ENCODE measurements around the gene PIAS2.
"Not testable (repeated sequence)": the region's sequence is repeated elsewhere in the genome, so short reads cannot be mapped to it uniquely, and the experiment has no call there.

Gene PIAS2, protein sequence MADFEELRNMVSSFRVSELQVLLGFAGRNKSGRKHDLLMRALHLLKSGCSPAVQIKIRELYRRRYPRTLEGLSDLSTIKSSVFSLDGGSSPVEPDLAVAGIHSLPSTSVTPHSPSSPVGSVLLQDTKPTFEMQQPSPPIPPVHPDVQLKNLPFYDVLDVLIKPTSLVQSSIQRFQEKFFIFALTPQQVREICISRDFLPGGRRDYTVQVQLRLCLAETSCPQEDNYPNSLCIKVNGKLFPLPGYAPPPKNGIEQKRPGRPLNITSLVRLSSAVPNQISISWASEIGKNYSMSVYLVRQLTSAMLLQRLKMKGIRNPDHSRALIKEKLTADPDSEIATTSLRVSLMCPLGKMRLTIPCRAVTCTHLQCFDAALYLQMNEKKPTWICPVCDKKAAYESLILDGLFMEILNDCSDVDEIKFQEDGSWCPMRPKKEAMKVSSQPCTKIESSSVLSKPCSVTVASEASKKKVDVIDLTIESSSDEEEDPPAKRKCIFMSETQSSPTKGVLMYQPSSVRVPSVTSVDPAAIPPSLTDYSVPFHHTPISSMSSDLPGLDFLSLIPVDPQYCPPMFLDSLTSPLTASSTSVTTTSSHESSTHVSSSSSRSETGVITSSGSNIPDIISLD

DNA sequence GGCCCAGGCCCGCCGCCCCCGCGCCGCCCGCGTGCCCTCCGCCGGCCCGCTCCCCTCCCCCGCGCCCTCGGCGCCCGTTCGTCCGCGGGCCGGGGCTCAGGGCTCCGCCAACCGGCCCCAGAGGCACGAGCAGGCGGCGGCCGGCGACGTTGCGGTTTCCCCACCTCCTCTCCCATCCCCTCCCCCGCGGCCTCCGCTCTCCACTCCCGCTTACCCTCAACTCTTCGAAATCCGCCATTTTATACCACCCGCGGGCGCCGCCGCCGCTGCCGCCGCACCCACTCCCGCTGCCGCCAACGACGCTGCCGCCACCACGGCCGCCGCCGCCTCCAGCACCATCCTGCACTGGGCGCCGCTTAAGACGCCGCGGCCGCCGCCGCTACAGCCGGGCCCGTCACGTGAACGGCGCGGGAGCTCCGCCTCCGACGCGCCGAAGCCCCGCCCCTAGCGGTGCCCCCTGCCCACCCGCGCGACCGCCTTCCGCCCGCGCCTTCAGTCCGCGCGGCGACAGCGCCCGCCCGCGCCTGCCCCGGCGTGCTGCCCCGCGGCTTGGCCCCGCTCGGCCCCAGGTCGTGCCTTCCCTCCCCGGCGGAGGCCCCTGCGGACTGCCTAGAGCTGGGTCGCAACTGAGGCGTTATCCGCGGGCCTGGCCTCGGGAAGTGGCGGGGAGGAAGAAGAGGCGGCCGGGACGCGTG lies at the start of gene PIAS2, which contains the start of gene KATNAL2:
PIAS2 (minus strand) TSS at position 400 of the 695 bp plus-strand sequence; CDS start at position 238, 162 bp downstream.
KATNAL2 (plus strand) TSS at position 495 of the 695 bp plus-strand sequence. CDS start 29,271 bp downstream, outside the sequence.
- peak; percentile 36 to 37 for DNase-seq (ENCODE audit: low read depth in 2 of 2)

DNA sequence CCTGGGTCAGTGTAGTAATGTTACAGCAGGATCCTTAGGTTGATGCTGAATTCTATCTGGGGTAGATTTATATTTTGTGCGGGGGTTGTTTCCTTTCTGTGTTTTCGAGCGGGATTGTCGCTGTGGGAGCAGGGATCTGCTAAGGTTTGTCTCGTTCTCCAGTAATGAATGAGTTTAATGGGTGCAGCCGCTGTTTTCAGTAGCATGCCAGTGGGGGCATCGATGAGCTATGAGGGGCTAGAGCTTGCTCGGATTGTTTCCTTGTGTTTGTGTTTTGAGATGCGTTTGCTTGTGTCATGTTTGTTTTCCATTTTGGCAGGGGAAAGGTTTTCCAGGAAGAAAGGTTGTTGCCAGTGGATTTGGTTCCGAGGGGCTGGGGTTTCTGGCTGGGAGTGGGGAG lies 49.0 kb upstream of the PIAS2 start:
- not testable (repeated sequence) for DNase-seq (ENCODE audit: low read depth in 2 of 2)

DNA sequence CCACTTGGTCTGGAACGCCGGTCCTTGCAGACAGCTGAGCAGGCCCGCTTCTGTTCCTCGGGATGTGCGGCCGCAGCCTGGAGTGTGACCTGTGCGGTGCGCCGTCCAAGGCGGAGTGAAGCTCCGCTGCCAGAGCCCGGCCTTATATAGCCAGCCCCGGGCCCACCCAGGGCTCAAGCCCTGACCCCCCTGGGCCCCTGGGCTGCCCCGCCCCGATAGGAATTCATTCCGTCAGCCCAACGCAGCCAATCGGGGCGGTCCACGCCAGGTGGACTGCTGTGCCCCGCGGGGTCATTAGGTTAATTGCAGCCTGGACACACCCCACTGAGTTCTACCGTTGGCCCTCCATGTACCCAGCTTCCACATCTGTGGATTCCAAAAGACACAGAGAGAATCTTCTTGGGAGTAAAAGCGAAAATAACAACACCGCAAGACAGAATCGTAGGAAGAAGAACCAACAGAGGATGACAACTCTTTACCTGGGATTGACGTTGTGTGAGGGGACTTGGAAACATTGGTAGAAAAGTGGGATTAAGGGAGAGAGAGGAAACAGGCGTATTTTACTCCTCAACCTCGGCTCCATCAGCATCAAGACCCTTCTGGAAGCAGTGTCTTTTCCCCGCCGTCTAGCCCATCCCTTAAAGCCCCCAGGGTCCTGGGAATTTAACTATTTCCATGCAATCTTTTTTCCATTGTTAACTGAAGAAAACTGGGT lies 47.4 kb upstream of the PIAS2 start:
- DNase-seq (ENCODE audit: low read depth in 2 of 2): not testable (repeated sequence)

DNA sequence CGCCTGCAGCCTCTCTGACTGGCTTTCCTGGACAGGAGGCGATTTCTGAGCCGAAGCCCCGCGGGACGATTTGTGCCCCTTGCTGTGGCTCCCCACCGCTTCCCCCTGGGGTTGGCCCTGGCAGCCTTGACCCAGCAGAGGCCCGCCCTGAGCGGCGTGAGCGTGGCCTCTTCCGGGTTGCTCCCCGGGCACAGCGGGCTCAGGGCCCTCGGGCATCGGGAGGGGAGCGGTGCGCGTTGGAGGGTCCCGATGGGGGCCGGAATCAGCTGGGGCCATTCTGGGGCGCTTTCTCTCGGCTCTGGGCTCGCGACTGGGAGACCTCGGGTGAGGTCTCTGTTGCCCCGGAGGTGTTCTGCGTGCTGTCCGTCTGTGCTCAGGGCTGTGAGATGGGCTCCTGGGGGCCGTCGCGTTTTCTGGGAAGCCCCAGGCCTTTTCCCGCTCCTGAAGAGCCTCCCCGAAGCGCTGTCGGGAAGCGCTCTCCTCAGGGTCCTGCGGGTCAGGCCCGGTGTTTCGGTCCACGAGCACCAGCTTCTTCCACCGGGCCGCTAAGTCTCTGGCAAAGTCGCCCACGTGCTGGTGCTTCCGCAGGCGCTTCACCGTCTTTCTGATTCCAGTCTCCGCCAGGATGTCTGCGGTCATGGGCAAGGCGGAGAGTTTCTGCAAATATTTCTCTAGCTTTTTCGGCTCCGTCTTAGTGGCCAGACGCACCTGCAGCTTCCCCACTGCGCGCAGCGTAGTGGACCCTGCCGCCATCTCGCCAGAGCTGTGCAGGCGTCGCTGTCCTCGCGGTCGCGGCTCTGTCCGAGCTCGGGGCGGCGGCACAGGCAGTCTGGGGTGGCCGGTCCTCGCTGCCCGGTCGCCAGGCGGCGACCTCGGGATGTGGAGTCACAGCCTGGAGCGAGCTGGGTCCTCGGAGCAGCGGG lies 46.6 kb upstream of the PIAS2 start:
- not testable (repeated sequence) for DNase-seq (ENCODE audit: low read depth in 2 of 2)

DNA sequence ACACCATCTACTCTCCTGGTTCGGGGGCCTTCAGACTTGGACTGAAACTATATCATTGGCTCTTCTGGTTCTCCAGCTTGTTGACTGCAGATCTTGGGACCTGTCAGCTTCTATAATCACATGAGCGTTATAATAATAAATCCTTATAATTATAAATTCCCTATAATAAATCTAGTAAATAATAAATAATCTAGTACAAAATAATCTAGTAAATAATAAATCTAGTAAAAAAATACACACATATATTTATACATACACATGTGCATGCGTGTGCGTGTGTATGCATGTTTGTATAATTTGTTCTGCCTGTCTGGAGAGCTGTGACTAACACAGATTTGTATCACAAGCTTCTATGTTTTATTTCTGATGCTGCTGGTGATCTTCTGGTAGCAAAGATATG lies 40.9 kb upstream of the PIAS2 start:
- no peak for DNase-seq (ENCODE audit: low read depth in 2 of 2)

DNA sequence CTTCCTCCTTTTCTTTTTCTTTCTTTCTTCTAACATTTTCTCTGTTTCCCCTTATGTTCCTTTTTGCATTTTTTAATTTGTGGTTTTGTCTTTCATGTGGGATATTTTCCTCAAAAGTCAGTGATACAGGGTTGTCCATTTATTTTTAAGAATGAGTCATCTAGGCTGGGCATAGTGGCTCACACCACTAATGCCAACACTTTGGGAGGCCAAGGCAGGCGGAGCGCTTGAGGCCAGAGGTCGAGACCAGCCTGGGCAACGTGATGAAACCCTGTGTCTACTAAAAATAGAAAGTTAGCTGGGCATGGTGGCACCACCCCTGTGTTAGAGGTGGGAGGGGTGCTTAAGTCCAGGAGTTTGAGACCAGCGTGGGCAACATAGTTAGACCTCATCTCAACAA lies 35.9 kb upstream of the PIAS2 start:
- DNase-seq (ENCODE audit: low read depth in 2 of 2): no peak

DNA sequence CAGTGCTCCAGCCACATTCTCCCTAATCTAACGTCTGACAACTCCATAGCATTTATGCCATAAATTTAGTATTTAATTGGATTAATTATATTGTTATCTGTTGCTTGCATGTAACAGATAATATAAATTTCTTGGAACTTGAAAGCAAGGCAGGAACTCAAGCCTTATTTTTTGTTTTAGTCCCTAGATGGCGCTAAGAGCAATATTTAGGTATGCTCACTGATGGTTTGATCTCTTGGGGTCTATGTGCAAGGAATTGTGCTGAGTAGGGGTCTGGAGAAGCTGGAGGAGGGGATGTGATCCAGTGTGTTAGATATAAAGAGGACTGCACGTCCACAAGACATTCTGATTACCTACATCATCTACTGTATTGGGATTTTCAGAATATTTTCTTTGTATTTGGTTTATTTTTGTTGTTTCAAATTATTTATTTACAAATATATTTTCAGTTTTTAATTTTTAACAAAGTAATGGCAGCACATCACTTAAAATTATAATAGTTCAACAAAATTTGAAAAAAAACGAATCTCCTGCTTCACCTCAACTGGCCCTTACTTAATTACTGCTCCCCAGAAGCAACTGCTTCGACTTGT lies 32.9 kb upstream of the PIAS2 start:
- no peak for DNase-seq (ENCODE audit: low read depth in 2 of 2)

DNA sequence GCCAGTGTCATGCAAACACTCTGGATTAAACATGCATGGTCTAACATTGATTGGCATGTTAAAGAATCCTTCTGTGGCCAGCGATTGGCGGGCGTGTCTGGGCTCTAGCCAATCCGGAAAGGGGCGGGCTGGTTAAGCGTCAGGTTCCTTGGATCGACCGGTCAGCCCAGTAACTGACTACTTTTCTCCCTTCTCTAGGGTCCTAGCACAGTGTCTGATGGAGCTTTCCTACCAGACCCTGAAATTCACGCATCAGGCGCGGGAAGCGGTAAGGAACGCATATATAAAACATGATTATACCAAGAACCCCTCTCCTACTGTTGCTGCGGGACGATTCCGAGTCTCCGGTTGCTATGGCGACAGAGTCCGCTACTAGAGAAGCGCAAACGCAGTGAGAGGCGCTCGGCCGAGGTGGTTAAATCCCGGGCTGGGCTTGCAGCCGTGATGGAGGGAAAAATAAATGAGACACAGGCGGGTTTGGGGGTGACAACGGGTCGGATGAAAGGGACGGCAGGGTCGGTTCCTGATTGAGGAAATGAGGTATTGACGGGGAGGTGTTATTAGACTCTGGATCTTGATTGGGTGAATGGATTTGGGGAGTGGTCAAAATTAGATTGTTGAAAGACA lies 29.5 kb upstream of the PIAS2 start:
- peak; percentile 49 to 54 for DNase-seq (ENCODE audit: low read depth in 2 of 2)

DNA sequence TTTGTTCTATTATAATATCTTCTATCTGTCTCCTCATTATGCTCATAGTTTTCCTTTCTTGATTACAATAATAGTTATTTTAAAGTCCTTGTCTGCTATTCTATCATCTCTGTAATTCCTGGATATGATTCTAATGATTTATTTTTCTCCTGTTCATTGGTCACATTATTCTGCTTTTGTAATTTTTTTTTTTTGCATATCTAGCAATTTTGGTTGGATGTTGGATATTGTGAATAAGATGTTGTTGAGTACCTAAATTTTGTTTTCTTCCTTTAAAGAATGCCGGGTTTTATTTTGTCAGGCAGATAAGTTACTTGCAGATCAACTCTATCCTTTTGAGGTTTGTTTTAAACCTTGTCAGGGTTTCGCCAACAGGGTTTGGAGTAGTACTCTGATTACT lies 25.3 kb upstream of the PIAS2 start:
- no peak for DNase-seq (ENCODE audit: low read depth in 2 of 2)

DNA sequence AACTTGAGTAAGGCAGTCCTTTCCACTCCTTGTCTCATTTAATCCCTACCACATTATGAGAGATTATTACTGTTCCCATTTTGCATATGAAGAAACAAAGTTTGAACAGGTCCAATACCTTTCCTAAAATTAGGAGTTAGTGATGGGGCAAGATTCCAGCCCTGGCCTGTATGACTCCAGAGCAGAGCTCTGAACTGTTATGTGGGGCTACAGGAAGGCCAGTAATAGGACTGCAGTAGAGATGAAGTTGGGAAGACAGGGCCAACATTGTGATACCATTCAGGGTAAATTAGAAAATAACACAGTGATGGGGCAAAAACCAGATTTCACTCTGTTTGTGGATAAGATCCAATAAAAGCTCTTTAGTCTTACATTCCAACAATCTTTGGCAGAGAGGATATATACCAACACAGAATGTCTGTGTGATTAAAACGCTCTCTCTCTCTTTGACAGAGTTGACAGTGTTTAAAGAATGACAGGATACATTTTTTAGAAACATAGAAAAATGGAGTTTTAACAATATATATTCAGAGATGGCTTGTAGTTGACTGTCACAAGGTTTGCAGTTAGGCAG lies 22.8 kb upstream of the PIAS2 start:
- DNase-seq (ENCODE audit: low read depth in 2 of 2): no peak

DNA sequence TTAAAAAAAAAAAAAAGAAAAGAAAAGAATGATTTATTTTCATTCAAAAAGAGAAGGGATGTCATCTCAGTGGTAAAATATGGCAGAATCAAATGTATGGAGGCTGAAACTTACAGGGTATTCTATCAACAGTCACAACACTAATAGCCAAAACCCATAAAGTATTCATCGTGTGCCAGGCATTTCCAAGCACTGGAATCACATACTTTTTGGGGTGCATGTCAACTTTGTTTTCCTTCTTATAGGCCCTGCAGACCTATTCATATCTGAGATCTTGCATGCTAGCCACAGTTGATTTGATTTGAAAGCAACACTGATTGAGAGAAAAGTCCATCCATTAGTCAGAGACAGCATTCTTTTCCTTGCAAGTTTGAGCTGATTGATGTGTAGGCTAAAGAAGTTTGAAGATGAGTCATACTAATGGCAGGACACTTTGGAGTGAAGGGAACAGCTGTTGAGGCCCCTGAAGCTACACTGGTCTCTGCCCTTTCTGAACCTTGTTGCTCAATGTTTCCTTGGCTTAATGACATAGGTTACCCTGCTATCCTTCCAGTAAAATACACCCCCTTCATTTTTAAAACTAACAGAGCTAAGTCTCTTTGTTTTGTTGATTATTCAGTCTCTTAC lies 22.1 kb upstream of the PIAS2 start:
- peak in 1 of 2 experiments; percentile 10 for DNase-seq (ENCODE audit: low read depth in 2 of 2)

DNA sequence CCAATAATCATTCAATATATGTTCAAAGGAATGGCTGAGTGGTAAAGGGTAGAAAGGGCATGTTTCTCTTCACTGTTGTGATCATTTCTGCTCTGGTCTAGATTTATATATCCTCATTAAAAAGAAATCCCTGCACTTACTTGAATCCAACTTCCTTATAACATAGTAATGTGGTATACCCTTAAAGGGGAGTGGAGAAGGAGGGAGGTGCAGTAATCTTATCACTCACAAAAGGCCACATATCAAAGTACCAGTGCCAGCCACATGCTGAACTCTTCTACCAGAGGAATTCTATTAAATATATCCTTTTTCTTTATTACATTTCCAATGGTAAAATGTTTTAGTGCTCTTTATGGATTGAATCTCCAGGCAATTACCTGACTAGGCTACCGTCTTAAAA lies 3.3 kb upstream of the PIAS2 start:
- DNase-seq (ENCODE audit: low read depth in 2 of 2): no peak

DNA sequence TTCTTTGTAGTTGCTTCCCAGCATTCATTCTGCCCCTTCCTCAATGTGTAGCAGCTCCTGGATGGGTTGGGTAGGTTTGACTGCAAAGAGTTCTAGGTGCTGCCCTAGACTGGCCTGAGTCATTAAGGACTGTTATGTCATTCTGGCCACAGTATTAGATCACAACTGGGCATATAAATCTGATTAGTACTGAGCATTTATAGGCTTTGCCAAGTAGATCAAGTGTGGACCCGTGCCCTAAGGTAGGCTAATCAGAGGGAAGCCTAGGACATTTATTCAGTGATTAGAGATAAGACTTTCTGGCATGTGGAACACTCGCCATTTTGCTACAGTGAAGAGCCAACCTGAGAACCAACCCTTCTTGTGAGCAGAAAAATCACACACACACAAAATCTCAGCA lies 2.8 kb upstream of the PIAS2 start:
- DNase-seq (ENCODE audit: low read depth in 2 of 2): no peak

DNA sequence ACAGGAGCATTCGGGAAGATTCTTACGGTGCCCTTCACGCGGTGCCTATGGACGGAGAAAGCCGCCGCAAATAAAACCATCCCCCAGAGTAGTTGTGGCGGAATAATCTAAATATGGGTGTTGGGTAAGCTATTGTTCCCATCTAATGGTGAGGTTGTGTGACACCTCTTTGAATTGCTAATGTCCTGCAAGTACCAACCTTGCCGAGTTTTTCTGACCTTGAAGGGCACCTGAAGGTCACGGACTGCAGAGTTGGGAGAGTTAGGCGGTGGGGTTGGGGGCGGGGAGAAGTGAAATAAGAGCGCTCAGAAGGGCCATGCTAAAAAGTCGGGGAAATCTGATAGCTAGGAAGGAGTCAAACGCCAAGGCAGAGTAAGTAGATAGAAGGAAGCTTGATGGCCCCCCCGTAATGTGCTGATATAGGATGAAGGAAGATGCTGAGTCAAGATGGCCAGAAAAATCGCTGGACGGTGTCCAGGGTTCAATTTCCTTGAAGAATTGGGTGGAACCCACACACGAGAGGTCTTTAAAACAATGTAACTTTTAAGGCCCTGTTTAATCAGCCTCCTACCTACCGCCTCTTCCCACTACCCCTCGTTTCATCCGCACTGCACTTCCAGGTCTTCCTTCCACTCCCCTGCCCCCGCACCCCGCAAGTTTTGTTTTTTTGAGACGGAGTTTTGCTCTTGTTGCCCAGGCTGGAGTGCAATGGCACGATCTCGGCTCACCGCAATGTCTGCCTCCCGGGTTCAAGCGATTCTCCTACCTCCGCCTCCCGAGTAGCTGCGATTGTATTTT lies 695 bp upstream of the PIAS2 start:
- DNase-seq (ENCODE audit: low read depth in 2 of 2): peak in 1 of 2 experiments; percentile 7

DNA sequence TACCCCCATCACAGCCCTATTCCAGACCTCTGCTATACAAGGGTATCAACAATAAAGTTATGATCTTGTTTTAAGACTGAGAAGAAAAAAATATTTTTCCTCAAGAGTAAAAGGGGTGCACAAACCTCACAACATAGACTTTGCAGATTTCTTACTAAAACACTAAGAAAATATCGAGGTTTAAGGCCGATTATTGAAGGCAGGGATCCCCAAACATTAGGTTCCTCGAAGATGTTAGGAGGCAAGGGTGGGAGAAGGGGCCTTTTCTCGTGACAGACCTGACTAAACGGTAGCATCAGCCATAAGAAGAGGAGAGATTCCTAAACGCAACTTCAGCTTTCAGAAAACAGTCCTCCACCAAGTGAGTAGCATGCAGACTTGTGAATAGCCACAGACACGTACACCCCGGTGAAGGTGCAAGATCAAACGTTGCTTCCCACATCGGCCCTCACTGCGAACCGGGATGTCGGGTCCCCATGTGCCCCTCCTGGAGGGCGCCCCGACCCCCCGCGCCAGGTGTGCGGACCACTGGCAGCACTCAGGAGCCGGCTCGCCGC lies 678 bp downstream of the PIAS2 start:
- no peak for DNase-seq (ENCODE audit: low read depth in 2 of 2)

DNA sequence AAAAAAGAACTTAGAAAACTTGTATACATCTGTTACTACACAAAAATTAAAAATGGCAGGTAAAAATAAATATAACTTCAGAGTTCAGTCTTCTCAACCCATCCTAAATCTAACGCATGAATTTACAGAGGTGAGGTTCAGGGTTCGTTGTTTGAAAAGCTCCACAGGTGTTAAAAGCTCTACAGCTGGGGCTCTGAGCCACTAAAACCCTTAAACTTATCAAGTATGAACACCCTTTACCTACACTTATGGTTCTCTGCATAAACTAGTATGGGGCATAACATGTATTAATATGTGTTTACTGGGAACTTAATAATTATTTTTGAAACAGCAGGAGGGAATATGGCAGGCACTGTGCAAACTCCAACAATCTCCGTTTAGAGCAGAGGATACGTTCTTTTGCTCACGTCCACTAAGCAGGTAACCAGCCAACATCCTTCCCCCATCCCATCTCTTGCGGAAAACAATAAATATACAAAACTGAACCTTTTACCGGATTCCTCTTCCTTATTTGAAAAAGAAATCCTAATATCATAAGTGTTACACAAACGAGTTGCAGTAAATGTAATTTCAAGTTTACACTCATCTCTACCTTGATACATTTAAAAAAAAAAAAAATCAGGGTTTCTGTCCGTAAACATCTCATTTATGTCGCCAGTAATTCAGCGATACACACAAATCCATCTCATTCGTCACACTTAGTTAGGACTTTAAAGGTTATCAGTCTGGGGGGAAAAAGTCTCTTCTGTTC lies 1.3 kb downstream of the PIAS2 start:
- DNase-seq (ENCODE audit: low read depth in 2 of 2): no peak

DNA sequence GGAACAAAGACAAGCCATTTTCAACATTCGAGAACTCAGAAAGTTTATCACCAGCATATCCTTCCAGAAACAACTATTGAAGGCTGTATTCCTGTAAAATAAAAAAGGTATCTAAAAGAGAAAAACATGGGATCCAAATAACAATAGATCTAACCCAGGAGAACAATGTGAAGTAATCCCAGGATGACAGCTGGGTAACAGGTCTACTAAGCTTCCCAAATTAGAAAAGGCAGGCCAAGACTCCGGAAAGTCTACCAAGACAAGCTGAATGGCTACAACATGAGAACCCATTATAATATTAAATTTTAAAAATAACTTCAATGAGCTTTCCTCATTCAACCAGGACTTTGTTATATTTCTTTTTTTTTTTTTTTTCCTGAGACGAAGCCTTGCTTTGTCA lies 6.5 kb downstream of the PIAS2 start:
- DNase-seq (ENCODE audit: low read depth in 2 of 2): no peak

Measured in fibroblast of skin of left quadriceps (primary cell).